ENCODE results near the gene COQ2. TPM values are rescaled to one million over a fixed set of nuclear protein-coding genes. Genes with fewer than 3 reads are reported as not detected.
"Not testable (repeated sequence)": the region's sequence is repeated elsewhere in the genome, so short reads cannot be mapped to it uniquely, and the experiment has no call there.

The COQ2 gene
- total RNA-seq, 1 donor from 2014 or later: 14.6 TPM

- no peak for ATAC-seq
- H3K4me3 ChIP-seq: no peak overlapping the region
These were observed 41.9 kb upstream of the COQ2 start for GRCh38 chr4:83326546-83326945.

GRCh38 chr4:83325306-83325705 lies 40.7 kb upstream of the COQ2 start:
- H3K4me3 ChIP-seq; H3K27me3 ChIP-seq (ENCODE audit: low read depth); ATAC-seq; intact Hi-C loops (cut with DNase I); H3K27ac ChIP-seq; H3K36me3 ChIP-seq; H3K9me3 ChIP-seq; DNase-seq; H3K4me1 ChIP-seq: not testable (repeated sequence)

More at GRCh38 chr4:83326546-83326945, 41.9 kb upstream of the COQ2 start:
- Histone ChIP-seq H3K9me3 (no peaks in the 10 kb centered on the region), H3K36me3 (no peaks in the 10 kb centered on the region), H3K4me1 (no peaks in the 10 kb centered on the region), H3K27me3 (ENCODE audit: low read depth) (no peaks in the 10 kb centered on the region), H3K27ac (no peak overlapping the region)
- DNase-seq: no peak
- intact Hi-C loops (cut with DNase I): no loop called here
- TF ChIP-seq, protein P1, sequence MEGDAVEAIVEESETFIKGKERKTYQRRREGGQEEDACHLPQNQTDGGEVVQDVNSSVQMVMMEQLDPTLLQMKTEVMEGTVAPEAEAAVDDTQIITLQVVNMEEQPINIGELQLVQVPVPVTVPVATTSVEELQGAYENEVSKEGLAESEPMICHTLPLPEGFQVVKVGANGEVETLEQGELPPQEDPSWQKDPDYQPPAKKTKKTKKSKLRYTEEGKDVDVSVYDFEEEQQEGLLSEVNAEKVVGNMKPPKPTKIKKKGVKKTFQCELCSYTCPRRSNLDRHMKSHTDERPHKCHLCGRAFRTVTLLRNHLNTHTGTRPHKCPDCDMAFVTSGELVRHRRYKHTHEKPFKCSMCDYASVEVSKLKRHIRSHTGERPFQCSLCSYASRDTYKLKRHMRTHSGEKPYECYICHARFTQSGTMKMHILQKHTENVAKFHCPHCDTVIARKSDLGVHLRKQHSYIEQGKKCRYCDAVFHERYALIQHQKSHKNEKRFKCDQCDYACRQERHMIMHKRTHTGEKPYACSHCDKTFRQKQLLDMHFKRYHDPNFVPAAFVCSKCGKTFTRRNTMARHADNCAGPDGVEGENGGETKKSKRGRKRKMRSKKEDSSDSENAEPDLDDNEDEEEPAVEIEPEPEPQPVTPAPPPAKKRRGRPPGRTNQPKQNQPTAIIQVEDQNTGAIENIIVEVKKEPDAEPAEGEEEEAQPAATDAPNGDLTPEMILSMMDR (IDR thresholded peaks at IDR 0.05): no peak

- no peaks in the 10 kb centered on the region for H3K9me3 ChIP-seq
- TF ChIP-seq, protein P1 (IDR thresholded peaks at IDR 0.05): no peak
- no peak overlapping the region for H3K4me3 ChIP-seq
- no peaks in the 10 kb centered on the region for H3K27me3 ChIP-seq (ENCODE audit: low read depth)
- intact Hi-C loops (cut with DNase I): no loop called here
- ATAC-seq: no peak
- H3K4me1 ChIP-seq: no peaks in the 10 kb centered on the region
- no peaks in the 10 kb centered on the region for H3K36me3 ChIP-seq
- no peak for DNase-seq
- H3K27ac ChIP-seq: no peak overlapping the region
These were observed 38.5 kb upstream of the COQ2 start for GRCh38 chr4:83323136-83323535.

DNA sequence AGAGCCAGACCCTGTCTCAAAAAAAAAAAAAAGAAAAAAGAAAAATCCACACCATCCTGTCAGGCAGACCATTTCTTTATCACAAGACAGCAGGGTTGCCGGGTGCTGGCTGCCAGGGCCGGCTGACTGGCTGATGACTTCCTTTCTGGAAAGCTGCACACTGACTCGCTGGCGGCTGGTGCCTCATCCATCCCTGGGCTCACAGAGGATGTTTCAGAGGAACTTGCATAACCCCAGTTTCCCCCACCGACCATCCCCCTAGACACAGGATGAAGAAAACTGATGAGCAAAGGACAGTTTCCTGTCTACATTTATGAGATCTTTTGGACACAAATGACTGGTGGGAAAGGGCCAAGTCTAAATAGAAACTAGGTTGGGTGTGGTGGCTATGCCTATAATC lies 36.0 kb upstream of the COQ2 start:
- ATAC-seq: peak; percentile 60 to 81
- DNase-seq: peak; percentile 83
- no peaks in the 10 kb centered on the region for H3K4me1 ChIP-seq
- TF ChIP-seq, protein P1 (IDR thresholded peaks at IDR 0.05): no peak
- no peaks in the 10 kb centered on the region for H3K36me3 ChIP-seq
- no peak overlapping the region for H3K4me3 ChIP-seq
- no peaks in the 10 kb centered on the region for H3K9me3 ChIP-seq
- H3K27ac ChIP-seq: no peak overlapping the region
- no peaks in the 10 kb centered on the region for H3K27me3 ChIP-seq (ENCODE audit: low read depth)
- intact Hi-C loops (cut with DNase I): no loop called here

GRCh38 chr4:83318666-83319065 lies 34.1 kb upstream of the COQ2 start:
- Histone ChIP-seq H3K9me3 (no peaks in the 10 kb centered on the region), H3K4me3 (no peak overlapping the region), H3K27me3 (ENCODE audit: low read depth) (no peaks in the 10 kb centered on the region), H3K4me1 (no peaks in the 10 kb centered on the region), H3K36me3 (no peaks in the 10 kb centered on the region), H3K27ac (no peak overlapping the region)
- intact Hi-C loops (cut with DNase I): no loop called here
- TF ChIP-seq, protein P1 (IDR thresholded peaks at IDR 0.05): no peak
- no peak for ATAC-seq
- no peak for DNase-seq

DNA sequence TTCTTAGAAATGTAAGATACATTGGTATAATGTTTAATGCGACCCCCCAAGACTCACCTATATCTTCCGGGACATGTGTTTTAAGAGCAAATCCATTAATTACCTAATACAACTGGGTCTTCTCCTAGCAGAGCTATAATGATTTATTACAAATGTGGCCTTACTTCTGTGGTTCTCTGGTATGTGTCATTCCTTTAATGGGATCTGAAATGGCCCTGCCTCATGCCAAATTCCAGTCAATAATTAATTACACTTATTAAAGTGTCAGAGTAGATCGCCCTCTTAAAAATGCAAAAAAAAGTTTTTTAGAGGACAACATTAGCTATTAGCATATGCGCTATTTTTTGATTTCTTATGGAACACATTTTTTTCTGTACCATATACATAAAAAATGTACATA lies 33.1 kb upstream of the COQ2 start:
- Histone ChIP-seq H3K27ac (no peak overlapping the region), H3K9me3 (no peaks in the 10 kb centered on the region), H3K4me1 (no peaks in the 10 kb centered on the region), H3K27me3 (ENCODE audit: low read depth) (no peaks in the 10 kb centered on the region), H3K36me3 (no peaks in the 10 kb centered on the region), H3K4me3 (no peak overlapping the region)
- TF ChIP-seq, protein P1 (IDR thresholded peaks at IDR 0.05): no peak
- intact Hi-C loops (cut with DNase I): no loop called here
- no peak for ATAC-seq
- no peak for DNase-seq
